ENCODE results near the gene EFNA2. TPM values are rescaled to one million over a fixed set of nuclear protein-coding genes. Genes with fewer than 3 reads are reported as not detected.

EFNA2 gene
- polyA plus RNA-seq, 3 donors = not detected

DNA sequence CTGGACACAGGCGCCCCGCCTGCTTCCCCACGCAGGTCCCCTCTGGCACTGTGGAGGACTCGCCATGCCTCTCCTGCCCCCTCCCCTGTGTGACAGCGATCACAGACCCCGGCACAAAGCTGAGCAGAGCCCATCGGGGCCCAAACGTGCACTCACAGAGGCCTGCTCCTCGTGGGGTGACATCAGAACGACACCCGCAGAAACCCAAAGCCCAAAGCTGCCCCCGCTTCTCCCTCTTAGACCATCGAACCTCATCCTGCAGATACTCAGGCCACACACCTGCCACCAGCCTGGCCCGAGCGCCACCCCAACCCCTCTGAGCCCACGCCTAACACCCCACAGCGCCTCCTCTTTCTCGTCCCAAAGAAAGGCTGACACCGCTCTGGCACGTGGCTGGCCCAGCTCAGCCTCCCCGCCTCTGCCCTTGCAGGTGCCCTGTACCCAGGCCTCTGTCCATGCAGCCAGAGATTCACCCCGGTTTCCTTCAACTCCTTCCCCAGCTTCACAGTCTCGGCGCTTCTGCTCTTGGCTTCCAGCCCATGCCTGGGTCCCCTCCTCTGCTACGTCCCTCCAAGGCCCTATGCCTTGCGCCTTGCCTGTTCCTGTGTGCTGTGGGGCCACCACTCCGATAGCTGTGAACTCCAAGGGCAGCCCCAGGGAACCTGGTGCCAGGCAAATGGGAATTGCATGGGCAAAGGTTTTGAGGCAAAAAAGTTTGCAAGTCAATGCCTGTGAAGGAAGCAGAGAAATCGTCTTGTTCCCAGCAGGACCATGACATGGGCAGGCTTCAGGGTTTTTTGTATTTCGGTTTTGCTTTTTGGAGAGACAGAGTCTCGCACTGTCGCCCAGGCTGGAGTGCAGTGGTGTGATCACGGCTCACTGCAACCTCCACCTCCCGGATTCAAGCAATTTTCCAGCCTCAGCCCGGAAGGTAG, 47.0 kb upstream of the EFNA2 start:
- WGBS (ENCODE audit: insufficient coverage) = 60% methylated on average over 31 of the region's 34 CpGs
- Histone ChIP-seq H3K9ac (ENCODE audit: insufficient read depth, low read length, poor library complexity, severe bottlenecking) (no peak overlapping the region), H3K36me3 (replicated peaks in 1 of 2; ENCODE audit: control insufficient read depth in 1 of 2, insufficient read depth in 2 of 2, low read length in 2 of 2) (no peaks in the 10 kb centered on the region), H3K4me3 (replicated peaks in 1 of 3; ENCODE audit: low read depth in 2 of 3, low read length in 3 of 3) (peak overlapping the region in 1 of 3 experiments; percentile 46), H3K4me1 (ENCODE audit: control insufficient read depth in 1 of 2, insufficient read depth in 2 of 2, low read length in 2 of 2) (peaks cover 41 to 57% of the 10 kb centered on the region in 2 donors), H2AFZ (ENCODE audit: insufficient read depth, low read depth, low read length, poor library complexity, severe bottlenecking) (no peak overlapping the region), H3K79me2 (ENCODE audit: insufficient read depth, low read length) (peaks cover 17% of the 10 kb centered on the region), H4K20me1 (ENCODE audit: insufficient read depth, low read length) (peaks cover 24% of the 10 kb centered on the region), H3K27ac (ENCODE audit: low read depth in 1 of 2, low read length in 2 of 2) (no peak overlapping the region), H3K27me3 (ENCODE audit: control insufficient read depth in 2 of 2, insufficient read depth in 2 of 2, low read length in 2 of 2) (peaks cover 11 to 43% of the 10 kb centered on the region in 2 donors), H3K4me2 (replicated peaks; ENCODE audit: extremely low read depth, low read length, poor library complexity, severe bottlenecking) (peak overlapping the region; percentile 53), H3K9me3 (replicated peaks in 1 of 2; ENCODE audit: control insufficient read depth in 1 of 2, insufficient read depth in 1 of 2, low read length in 2 of 2) (no peaks in the 10 kb centered on the region)
- peaks cover 30 to 56% (median 38%) of the 10 kb centered on the region in 3 donors for H3K27me3 Mint-ChIP-seq (ENCODE audit: low read depth in 3 of 3)
- intact Hi-C loops (cut with micrococcal nuclease) = loop anchor here in 1 of 2 donors (5.0 kb wide), 1 partner anchor 36 kb away; no protein-coding TSS in a partner anchor
- peak overlapping the region in 5 of 7 donors; percentile 3 to 75 (median 56) for H3K27ac Mint-ChIP-seq
- H3K4me3 Mint-ChIP-seq = peak overlapping the region; percentile 73 to 89
- no peak for DNase-seq
- peaks cover 40% of the 10 kb centered on the region for H3K4me1 Mint-ChIP-seq
- TF ChIP-seq, protein P1, sequence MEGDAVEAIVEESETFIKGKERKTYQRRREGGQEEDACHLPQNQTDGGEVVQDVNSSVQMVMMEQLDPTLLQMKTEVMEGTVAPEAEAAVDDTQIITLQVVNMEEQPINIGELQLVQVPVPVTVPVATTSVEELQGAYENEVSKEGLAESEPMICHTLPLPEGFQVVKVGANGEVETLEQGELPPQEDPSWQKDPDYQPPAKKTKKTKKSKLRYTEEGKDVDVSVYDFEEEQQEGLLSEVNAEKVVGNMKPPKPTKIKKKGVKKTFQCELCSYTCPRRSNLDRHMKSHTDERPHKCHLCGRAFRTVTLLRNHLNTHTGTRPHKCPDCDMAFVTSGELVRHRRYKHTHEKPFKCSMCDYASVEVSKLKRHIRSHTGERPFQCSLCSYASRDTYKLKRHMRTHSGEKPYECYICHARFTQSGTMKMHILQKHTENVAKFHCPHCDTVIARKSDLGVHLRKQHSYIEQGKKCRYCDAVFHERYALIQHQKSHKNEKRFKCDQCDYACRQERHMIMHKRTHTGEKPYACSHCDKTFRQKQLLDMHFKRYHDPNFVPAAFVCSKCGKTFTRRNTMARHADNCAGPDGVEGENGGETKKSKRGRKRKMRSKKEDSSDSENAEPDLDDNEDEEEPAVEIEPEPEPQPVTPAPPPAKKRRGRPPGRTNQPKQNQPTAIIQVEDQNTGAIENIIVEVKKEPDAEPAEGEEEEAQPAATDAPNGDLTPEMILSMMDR (IDR thresholded peaks at IDR 0.05) = no peak
- peaks cover 0 to 12% (median 2%) of the 10 kb centered on the region in 7 donors for H3K9me3 Mint-ChIP-seq
- peaks cover 3 to 11% of the 10 kb centered on the region in 2 donors for H3K36me3 Mint-ChIP-seq

DNA sequence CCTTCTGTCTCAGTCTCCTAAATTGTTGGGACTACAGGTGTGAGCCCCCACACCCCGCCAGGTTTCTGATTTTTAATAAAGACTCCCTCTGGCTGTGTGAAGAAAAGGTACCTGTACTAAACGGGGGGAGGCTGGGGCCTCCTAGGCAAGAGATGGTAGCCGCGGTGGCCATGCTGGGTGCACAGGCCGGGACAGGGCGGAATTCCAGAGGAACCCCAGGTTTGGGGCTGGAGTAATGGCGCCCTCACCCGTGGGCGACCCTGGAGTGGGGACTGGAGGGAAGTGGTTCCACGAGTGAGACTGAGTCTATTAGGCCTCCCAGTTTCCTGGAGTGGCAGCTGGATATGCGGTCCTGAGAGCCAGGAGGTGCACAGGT, 46.3 kb upstream of the EFNA2 start:
- Mint-ChIP-seq H3K4me3 (peak overlapping the region in 1 of 2 donors; percentile 89), H3K4me1 (peaks cover 40% of the 10 kb centered on the region), H3K27ac (peak overlapping the region in 4 of 7 donors; percentile 48 to 78 (median 62)), H3K36me3 (peaks cover 3 to 11% of the 10 kb centered on the region in 2 donors), H3K9me3 (peaks cover 0 to 12% (median 2%) of the 10 kb centered on the region in 7 donors), H3K27me3 (ENCODE audit: low read depth in 3 of 3) (peaks cover 28 to 51% (median 38%) of the 10 kb centered on the region in 3 donors)
- Histone ChIP-seq H3K79me2 (ENCODE audit: insufficient read depth, low read length) (peaks cover 24% of the 10 kb centered on the region), H3K4me3 (replicated peaks in 1 of 3; ENCODE audit: low read depth in 2 of 3, low read length in 3 of 3) (no peak overlapping the region), H4K20me1 (ENCODE audit: insufficient read depth, low read length) (peaks cover 31% of the 10 kb centered on the region), H3K9me3 (replicated peaks in 1 of 2; ENCODE audit: control insufficient read depth in 1 of 2, insufficient read depth in 1 of 2, low read length in 2 of 2) (no peaks in the 10 kb centered on the region), H3K27me3 (ENCODE audit: control insufficient read depth in 2 of 2, insufficient read depth in 2 of 2, low read length in 2 of 2) (peaks cover 11 to 43% of the 10 kb centered on the region in 2 donors), H3K9ac (ENCODE audit: insufficient read depth, low read length, poor library complexity, severe bottlenecking) (no peak overlapping the region), H2AFZ (ENCODE audit: insufficient read depth, low read depth, low read length, poor library complexity, severe bottlenecking) (no peak overlapping the region), H3K4me2 (replicated peaks; ENCODE audit: extremely low read depth, low read length, poor library complexity, severe bottlenecking) (peak overlapping the region; percentile 95), H3K4me1 (ENCODE audit: control insufficient read depth in 1 of 2, insufficient read depth in 2 of 2, low read length in 2 of 2) (peaks cover 49 to 65% of the 10 kb centered on the region in 2 donors), H3K36me3 (replicated peaks in 1 of 2; ENCODE audit: control insufficient read depth in 1 of 2, insufficient read depth in 2 of 2, low read length in 2 of 2) (no peaks in the 10 kb centered on the region), H3K27ac (ENCODE audit: low read depth in 1 of 2, low read length in 2 of 2) (no peak overlapping the region)
- TF ChIP-seq, protein P1 (IDR thresholded peaks at IDR 0.05) = no peak
- intact Hi-C loops (cut with micrococcal nuclease) = loop anchor here in 1 of 2 donors (5.0 kb wide), 1 partner anchor 37 kb away; no protein-coding TSS in a partner anchor
- 77% methylated on average over 9 of the region's 11 CpGs for WGBS (ENCODE audit: insufficient coverage)
- DNase-seq = no peak

Measured in CD14-positive monocyte (primary cell).